Kidney (tissue), 14 donors: ENCODE data around the gene TMEM119. TPM values are rescaled to one million over a fixed set of nuclear protein-coding genes. Genes with fewer than 3 reads are reported as not detected.

ENCODE experiments used
- DNase-seq, 5 donors: peaks; one replicate each; pipeline ENCODE4 v3.0.0-alpha.2; 2013 to 2020
- FAIRE-seq: peaks from 2 replicates; lab custom pipeline; 2012; peaks lifted over from hg19 to GRCh38; lab: Jason Lieb, UNC
- H3K27ac ChIP-seq, 2 donors: one replicate each; pipeline ENCODE4 v1.7.0; 2013; ENCODE audit warnings: low read depth in 2 of 2, low read length in 2 of 2, inconsistent platforms in 1 of 2
- H3K27me3 ChIP-seq: one replicate; pipeline ENCODE4 v1.7.1; 2013; ENCODE audit warnings: low read length, inconsistent platforms; ENCODE audit not compliant: control insufficient read depth, insufficient read depth
- H3K36me3 ChIP-seq, 3 donors: one replicate each; pipeline versions ENCODE4 v1.7.0 to v1.7.1; 2013; ENCODE audit warnings: low read length in 3 of 3, control low read depth in 1 of 3, inconsistent platforms in 1 of 3; ENCODE audit not compliant: insufficient read depth in 3 of 3, control insufficient read depth in 2 of 3
- H3K4me1 ChIP-seq, 3 donors: one replicate each; pipeline versions ENCODE4 v1.7.0 to v1.7.1; 2013; ENCODE audit warnings: low read length in 3 of 3, inconsistent platforms in 1 of 3, low read depth in 1 of 3; ENCODE audit not compliant: control insufficient read depth in 2 of 3, insufficient read depth in 2 of 3
- H3K4me3 ChIP-seq, 3 donors: one replicate each; pipeline versions ENCODE4 v1.7.0 to v1.8.1; 2013; ENCODE audit warnings: low read length in 3 of 3, control low read depth in 1 of 3, inconsistent platforms in 1 of 3
- H3K9ac ChIP-seq, 3 donors: one replicate each; pipeline versions ENCODE4 v1.7.0 to v1.7.1; 2013; ENCODE audit warnings: low read length in 3 of 3, control low read depth in 1 of 3, inconsistent platforms in 1 of 3
- H3K9me3 ChIP-seq, 3 donors: one replicate each; pipeline versions ENCODE4 v1.7.0 to v1.7.1; 2013; ENCODE audit warnings: low read length in 3 of 3, control low read depth in 1 of 3, inconsistent platforms in 1 of 3; ENCODE audit not compliant: control insufficient read depth in 2 of 3, insufficient read depth in 1 of 3
- CTCF ChIP-seq: IDR thresholded peaks from 3 replicates; pipeline ENCODE4 v1.5.1; 2012; ENCODE audit warnings: mild to moderate bottlenecking, moderate library complexity, borderline replicate concordance; ENCODE audit not compliant: insufficient read depth; ENCODE audit errors: extremely low read depth
- intact Hi-C: fragments of 100-400 bp; cut with DNase I; formaldehyde crosslinking; loops from one replicate; pipeline ENCODE4 v1.11.1; 2022
- polyA plus RNA-seq: library from polyadenylated mRNA; stranded (reverse); fragments of 350-450 nt; fragmentation: Illumina TruSeq; extraction: RNeasy Lipid Tissue Mini Kit (QIAGEN cat#74804); gene quantifications from one replicate; pipeline ENCODE4 v1.2.3, GENCODE V29; 2014; ENCODE audit warnings: low read depth, low replicate concordance; ENCODE audit not compliant: insufficient read depth
- total RNA-seq: library from RNA; stranded (reverse); fragmentation: NEBNext Ultra II Directional; extraction: Animal tissue kit (Norgen Biotek cat#: 25700); gene quantifications from one replicate; pipeline ENCODE4 v1.2.1, GENCODE V29; 2021
- donor health status: control.
- donor health status: control.
- donor health status: control.
- donor health status: control.
- donor health status: control.
- donor health status: DM: yes; HTN: yes; CAD: no.
- donor health status: Normal renal cell carcinoma (clear cell type).

The TMEM119 gene
- total and polyA plus RNA-seq, 2 donors from 2014 or later: 4.1 to 15.8 TPM

GRCh38 chr12:108567406-108568337 is 30.2 kb downstream of the TMEM119 start:
- Histone ChIP-seq H3K4me1 (peaks cover 0 to 25% (median 23%) of the 10 kb centered on the region in 3 donors), H3K36me3 (peaks cover 12 to 44% (median 38%) of the 10 kb centered on the region in 3 donors), H3K4me3 (no peak overlapping the region), H3K27me3 (no peaks in the 10 kb centered on the region), H3K9ac (no peak overlapping the region), H3K9me3 (no peaks in the 10 kb centered on the region), H3K27ac (peak overlapping the region; percentile 45 to 65)
- intact Hi-C loops: loop anchor here (5.0 kb wide), 1 partner anchor 50 kb away; no protein-coding TSS in a partner anchor
- TF ChIP-seq CTCF: no peak
- FAIRE-seq (no peak), DNase-seq (no peak)

- TF ChIP-seq CTCF: no peak
- Histone ChIP-seq H3K9me3 (no peaks in the 10 kb centered on the region), H3K9ac (no peak overlapping the region), H3K27ac (peak overlapping the region; percentile 35 to 68), H3K36me3 (peaks cover 12 to 44% (median 38%) of the 10 kb centered on the region in 3 donors), H3K4me1 (peaks cover 0 to 30% (median 28%) of the 10 kb centered on the region in 3 donors), H3K27me3 (no peaks in the 10 kb centered on the region), H3K4me3 (no peak overlapping the region)
- no peak for FAIRE-seq
- intact Hi-C loops: loop anchor here (5.0 kb wide), 1 partner anchor 51 kb away; no protein-coding TSS in a partner anchor
- no peak for DNase-seq
Observed at GRCh38 chr12:108566452-108566851, 31.4 kb downstream of the TMEM119 start.

- peak in 1 of 5 donors; percentile 95 for DNase-seq
- Histone ChIP-seq H3K27ac (peak overlapping the region; percentile 35 to 68), H3K4me3 (no peak overlapping the region), H3K9me3 (no peaks in the 10 kb centered on the region), H3K36me3 (peaks cover 12 to 44% (median 38%) of the 10 kb centered on the region in 3 donors), H3K4me1 (peaks cover 0 to 30% (median 29%) of the 10 kb centered on the region in 3 donors), H3K27me3 (no peaks in the 10 kb centered on the region), H3K9ac (no peak overlapping the region)
- FAIRE-seq: no peak
- intact Hi-C loops: loop anchor here (5.0 kb wide), 1 partner anchor 51 kb away; no protein-coding TSS in a partner anchor
- TF ChIP-seq CTCF: no peak
Observed at GRCh38 chr12:108565976-108566375, 31.9 kb downstream of the TMEM119 start.
